ENCODE data around the gene SLC5A2. TPM values are rescaled to one million over a fixed set of nuclear protein-coding genes. Genes with fewer than 3 reads are reported as not detected.

The SLC5A2 gene
- total and polyA plus RNA-seq, 2 of the 13 experiments (the other 11 are each of a cell fraction or from before 2014, with no cell fraction given) = 0.24 to 0.97 TPM

- Histone ChIP-seq H3K4me1 (ENCODE audit: insufficient read depth, low read length) (peaks cover 7% of the 10 kb centered on the region), H3K9ac (ENCODE audit: insufficient read depth, low read depth, low read length) (no peak overlapping the region), H3K79me2 (ENCODE audit: insufficient read depth, low read length) (no peaks in the 10 kb centered on the region), H3K9me3 (ENCODE audit: low read length) (no peaks in the 10 kb centered on the region), H3K36me3 (replicated peaks in 1 of 2; ENCODE audit: control insufficient read depth in 1 of 2, insufficient read depth in 2 of 2, low read length in 2 of 2) (peaks cover 34 to 85% of the 10 kb centered on the region in 2 experiments), H2AFZ (ENCODE audit: low read length) (no peak overlapping the region), H4K20me1 (ENCODE audit: insufficient read depth, low read length) (no peaks in the 10 kb centered on the region), H3K4me3 (replicated peaks in 1 of 3; ENCODE audit: insufficient read depth in 1 of 3, low read depth in 2 of 3, low read length in 3 of 3) (no peak overlapping the region), H3K27me3 (ENCODE audit: control insufficient read depth in 1 of 2, insufficient read depth in 2 of 2, low read length in 2 of 2) (no peaks in the 10 kb centered on the region), H3K27ac (ENCODE audit: extremely low read length, insufficient read depth, low read length) (no peak overlapping the region), H3K4me2 (ENCODE audit: low read depth, low read length) (no peak overlapping the region)
- CTCF ChIA-PET (ENCODE audit: low intra/inter-chr PET ratio, low total read pairs) = no interaction called here
- POLR2A ChIA-PET = interaction anchor here (1.0 to 3.1 kb wide), 2 partner anchors 11 to 19 kb away, joined by 3 to 14 read pairs; partner anchors contain the start of gene RUSF1
- in situ Hi-C loops (cut with HindIII; ENCODE audit: extremely low pct_ligation_motif_present, low pct_unique_long_range_greater_than_20kb) (no loop called here), intact Hi-C loops (cut with micrococcal nuclease; ENCODE audit: unreplicated experiment) (no loop called here)
- no peak for ATAC-seq
- TF ChIP-seq CENPBD1 (CRISPR knock-in tag; IDR thresholded peaks at IDR 0.05; ENCODE audit: borderline replicate concordance, low read depth) = no peak
- TF ChIP-seq ZNF337 (CRISPR knock-in tag; IDR thresholded peaks at IDR 0.05; ENCODE audit: borderline replicate concordance, low read depth) = no peak
- no peak for TF ChIP-seq ZNF34 (CRISPR knock-in tag; IDR thresholded peaks at IDR 0.05; ENCODE audit: borderline replicate concordance)
- no peak for TF ChIP-seq NKX3-1 (CRISPR knock-in tag; IDR thresholded peaks at IDR 0.05)
- TF ChIP-seq ARNT (IDR thresholded peaks at IDR 0.05) = no peak
- no peak for TF ChIP-seq MXD1 (CRISPR knock-in tag; IDR thresholded peaks at IDR 0.05)
- FAIRE-seq = no peak
- 93% methylated on average over 9 of the region's 10 CpGs for WGBS (ENCODE audit: low lambda C conversion rate)
- BruUV-seq (replicated peaks) = no TSS peak
- DNase-seq (ENCODE audit: low spot score) = no peak
Observed at GRCh38 chr16:31496670-31497069, 13.7 kb downstream of the SLC5A2 start.

GRCh38 chr16:31498493-31498892 is 15.6 kb downstream of the SLC5A2 start:
- Histone ChIP-seq H3K4me1 (ENCODE audit: insufficient read depth, low read length) (peaks cover 17% of the 10 kb centered on the region), H3K27me3 (ENCODE audit: control insufficient read depth in 1 of 2, insufficient read depth in 2 of 2, low read length in 2 of 2) (no peaks in the 10 kb centered on the region), H3K79me2 (ENCODE audit: insufficient read depth, low read length) (no peaks in the 10 kb centered on the region), H3K4me2 (ENCODE audit: low read depth, low read length) (no peak overlapping the region), H3K36me3 (replicated peaks in 1 of 2; ENCODE audit: control insufficient read depth in 1 of 2, insufficient read depth in 2 of 2, low read length in 2 of 2) (peaks cover 22 to 67% of the 10 kb centered on the region in 2 experiments), H2AFZ (ENCODE audit: low read length) (no peak overlapping the region), H4K20me1 (ENCODE audit: insufficient read depth, low read length) (no peaks in the 10 kb centered on the region), H3K9me3 (ENCODE audit: low read length) (no peaks in the 10 kb centered on the region), H3K27ac (ENCODE audit: extremely low read length, insufficient read depth, low read length) (no peak overlapping the region), H3K9ac (ENCODE audit: insufficient read depth, low read depth, low read length) (no peak overlapping the region), H3K4me3 (replicated peaks in 1 of 3; ENCODE audit: insufficient read depth in 1 of 3, low read depth in 2 of 3, low read length in 3 of 3) (no peak overlapping the region)
- ChIA-PET CTCF (ENCODE audit: low intra/inter-chr PET ratio, low total read pairs) (no interaction called here), POLR2A (interaction anchor here (1.3 to 3.1 kb wide), 2 partner anchors 9 to 39 kb away, joined by 4 to 14 read pairs; partner anchors contain the start of genes ARMC5 and RUSF1)
- no peak for FAIRE-seq
- ATAC-seq = no peak
- intact Hi-C loops (cut with micrococcal nuclease; ENCODE audit: unreplicated experiment) = no loop called here
- TF ChIP-seq ZNF556 (CRISPR knock-in tag; IDR thresholded peaks at IDR 0.05; ENCODE audit: borderline replicate concordance) (0 out of 2 replicates have a peak, but pooled peaks have one; percentile 27), SIX1 (CRISPR knock-in tag; IDR thresholded peaks at IDR 0.05; ENCODE audit: borderline replicate concordance) (no peak), EED (CRISPR knock-in tag; IDR thresholded peaks at IDR 0.05) (no peak), ZFX (CRISPR knock-in tag; IDR thresholded peaks at IDR 0.05; ENCODE audit: low read depth) (0 out of 2 replicates have a peak, but pooled peaks have one; percentile 12), POLR2G (IDR thresholded peaks at IDR 0.05; ENCODE audit: low read depth, low read length) (0 out of 2 replicates have a peak, but pooled peaks have one; percentile 0)
- no TSS peak for BruUV-seq (replicated peaks)
- no peak for DNase-seq (ENCODE audit: low spot score)
- WGBS (ENCODE audit: low lambda C conversion rate) = 99% methylated on average over 8 of the region's 8 CpGs
- in situ Hi-C loops (cut with HindIII; ENCODE audit: extremely low pct_ligation_motif_present, low pct_unique_long_range_greater_than_20kb) = no loop called here
